Liver (tissue), 3 donors: ENCODE results near the gene ADARB1.

Source experiments
- GABPA ChIP-seq, 2 donors: IDR thresholded peaks in 1 of 2; conservative IDR thresholded peaks in 1 of 2; 2 replicates each; pipeline ENCODE4 v1.6.1; 2016; ENCODE audit warnings: antibody characterized with exemption in 2 of 2, mild to moderate bottlenecking in 1 of 2, moderate library complexity in 1 of 2
- HNF4G ChIP-seq: IDR thresholded peaks from 2 replicates; pipeline ENCODE4 v1.6.1; 2016; ENCODE audit warnings: antibody characterized with exemption
- MAX ChIP-seq: IDR thresholded peaks from 2 replicates; pipeline ENCODE4 v1.6.1; 2016; ENCODE audit warnings: antibody characterized with exemption
- NR2F2 ChIP-seq: IDR thresholded peaks from 2 replicates; pipeline ENCODE4 v1.6.1; 2016; ENCODE audit warnings: antibody characterized with exemption
- TF ChIP-seq, protein P1 (sequence below): IDR thresholded peaks from 2 replicates; pipeline ENCODE4 v1.6.1; 2016; ENCODE audit warnings: antibody characterized with exemption
- TF ChIP-seq, protein P2 (sequence below): fragments of 150-350 bp; IDR thresholded peaks from 2 replicates; pipeline ENCODE4 v1.5.1; 2017; ENCODE audit warnings: improper control_type of control experiment, low read depth, low read length; ENCODE audit not compliant: missing input control
- TF ChIP-seq, protein P3 (sequence below): IDR thresholded peaks from 2 replicates; pipeline ENCODE4 v1.6.1; 2016; ENCODE audit warnings: antibody characterized with exemption
- donor health status: healthy.
- donor health status: healthy.

DNA sequence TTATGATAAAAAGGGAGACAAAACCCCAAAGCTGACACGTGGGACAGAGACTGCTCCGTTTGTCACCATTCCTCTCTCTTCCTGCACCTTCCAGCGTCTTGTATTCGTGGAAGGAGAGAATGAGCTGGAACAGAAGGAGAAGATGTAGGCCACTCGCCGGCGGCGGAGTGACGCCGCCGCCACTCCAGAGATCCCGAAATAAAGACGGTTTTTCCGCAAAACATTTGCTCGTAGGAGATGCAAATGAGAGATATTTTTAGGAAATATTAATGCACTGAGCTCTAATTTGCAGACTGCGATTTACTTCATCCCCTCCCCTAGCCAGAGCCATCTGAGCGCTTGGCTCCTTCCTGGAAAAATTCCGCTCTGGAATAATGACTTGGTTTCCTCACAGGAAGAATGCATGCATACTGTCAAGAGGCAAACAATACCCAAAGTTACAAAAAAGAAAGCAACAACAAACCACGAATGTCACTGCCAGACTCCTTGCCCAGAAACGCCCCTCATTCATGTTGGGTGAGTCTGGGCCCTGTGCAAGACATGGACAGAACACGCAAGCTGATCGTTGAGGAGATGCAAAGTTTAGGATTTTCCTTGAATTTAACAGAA is 18.0 kb upstream of the ADARB1 start:
- TF ChIP-seq GABPA (IDR thresholded peaks at IDR 0.05 in 1 of 2, conservative IDR thresholded peaks at IDR 0.05 in 1 of 2) (no peak), HNF4G (no peak), NR2F2 (no peak), MAX (no peak)
- TF ChIP-seq, protein P1, sequence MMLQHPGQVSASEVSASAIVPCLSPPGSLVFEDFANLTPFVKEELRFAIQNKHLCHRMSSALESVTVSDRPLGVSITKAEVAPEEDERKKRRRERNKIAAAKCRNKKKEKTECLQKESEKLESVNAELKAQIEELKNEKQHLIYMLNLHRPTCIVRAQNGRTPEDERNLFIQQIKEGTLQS: no peak
- TF ChIP-seq, protein P2, sequence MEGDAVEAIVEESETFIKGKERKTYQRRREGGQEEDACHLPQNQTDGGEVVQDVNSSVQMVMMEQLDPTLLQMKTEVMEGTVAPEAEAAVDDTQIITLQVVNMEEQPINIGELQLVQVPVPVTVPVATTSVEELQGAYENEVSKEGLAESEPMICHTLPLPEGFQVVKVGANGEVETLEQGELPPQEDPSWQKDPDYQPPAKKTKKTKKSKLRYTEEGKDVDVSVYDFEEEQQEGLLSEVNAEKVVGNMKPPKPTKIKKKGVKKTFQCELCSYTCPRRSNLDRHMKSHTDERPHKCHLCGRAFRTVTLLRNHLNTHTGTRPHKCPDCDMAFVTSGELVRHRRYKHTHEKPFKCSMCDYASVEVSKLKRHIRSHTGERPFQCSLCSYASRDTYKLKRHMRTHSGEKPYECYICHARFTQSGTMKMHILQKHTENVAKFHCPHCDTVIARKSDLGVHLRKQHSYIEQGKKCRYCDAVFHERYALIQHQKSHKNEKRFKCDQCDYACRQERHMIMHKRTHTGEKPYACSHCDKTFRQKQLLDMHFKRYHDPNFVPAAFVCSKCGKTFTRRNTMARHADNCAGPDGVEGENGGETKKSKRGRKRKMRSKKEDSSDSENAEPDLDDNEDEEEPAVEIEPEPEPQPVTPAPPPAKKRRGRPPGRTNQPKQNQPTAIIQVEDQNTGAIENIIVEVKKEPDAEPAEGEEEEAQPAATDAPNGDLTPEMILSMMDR: no peak
- TF ChIP-seq, protein P3, sequence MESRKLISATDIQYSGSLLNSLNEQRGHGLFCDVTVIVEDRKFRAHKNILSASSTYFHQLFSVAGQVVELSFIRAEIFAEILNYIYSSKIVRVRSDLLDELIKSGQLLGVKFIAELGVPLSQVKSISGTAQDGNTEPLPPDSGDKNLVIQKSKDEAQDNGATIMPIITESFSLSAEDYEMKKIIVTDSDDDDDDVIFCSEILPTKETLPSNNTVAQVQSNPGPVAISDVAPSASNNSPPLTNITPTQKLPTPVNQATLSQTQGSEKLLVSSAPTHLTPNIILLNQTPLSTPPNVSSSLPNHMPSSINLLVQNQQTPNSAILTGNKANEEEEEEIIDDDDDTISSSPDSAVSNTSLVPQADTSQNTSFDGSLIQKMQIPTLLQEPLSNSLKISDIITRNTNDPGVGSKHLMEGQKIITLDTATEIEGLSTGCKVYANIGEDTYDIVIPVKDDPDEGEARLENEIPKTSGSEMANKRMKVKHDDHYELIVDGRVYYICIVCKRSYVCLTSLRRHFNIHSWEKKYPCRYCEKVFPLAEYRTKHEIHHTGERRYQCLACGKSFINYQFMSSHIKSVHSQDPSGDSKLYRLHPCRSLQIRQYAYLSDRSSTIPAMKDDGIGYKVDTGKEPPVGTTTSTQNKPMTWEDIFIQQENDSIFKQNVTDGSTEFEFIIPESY: no peak
